Spinal cord (tissue), 10 donors: ENCODE results near the gene BAMBI. TPM values are rescaled to one million over a fixed set of nuclear protein-coding genes. Genes with fewer than 3 reads are reported as not detected.
A peak's percentile ranks its signal among the peaks of the same experiment; 100 is the strongest.
"Not testable (repeated sequence)": the region's sequence is repeated elsewhere in the genome, so short reads cannot be mapped to it uniquely, and the experiment has no call there.

Experiments used
- DNase-seq, 6 donors: peaks; one replicate each; pipeline versions ENCODE4 v3.0.0 to v3.0.0-alpha.2; 2013 to 2015; ENCODE audit warnings: low spot score in 6 of 6, low read depth in 4 of 6
- H3K27ac ChIP-seq: one replicate; pipeline ENCODE4 v1.5.1; 2013; ENCODE audit warnings: low read depth, low read length, control low read depth
- H3K27me3 ChIP-seq: one replicate; pipeline ENCODE4 v1.6.1; 2013; ENCODE audit warnings: low read length; ENCODE audit not compliant: control insufficient read depth, insufficient read depth
- H3K36me3 ChIP-seq: one replicate; pipeline ENCODE4 v1.6.1; 2013; ENCODE audit warnings: low read length; ENCODE audit not compliant: control insufficient read depth, insufficient read depth
- H3K4me1 ChIP-seq: one replicate; pipeline ENCODE4 v1.6.1; 2013; ENCODE audit warnings: low read length; ENCODE audit not compliant: control insufficient read depth, insufficient read depth
- H3K4me3 ChIP-seq: one replicate; pipeline ENCODE4 v1.5.1; 2013; ENCODE audit warnings: low read depth, low read length, control low read depth
- H3K9me3 ChIP-seq: one replicate; pipeline ENCODE4 v1.6.1; 2013; ENCODE audit warnings: low read length; ENCODE audit not compliant: control insufficient read depth, insufficient read depth
- WGBS: methylation state at CpG from one replicate; pipeline ENCODE4 v1.1.5; 2013; ENCODE audit warnings: missing lambda C conversion rate; ENCODE audit not compliant: insufficient coverage; 5-methylcytosine and 5-hydroxymethylcytosine counted together
- polyA plus RNA-seq, 2 donors: library from polyadenylated mRNA; unstranded; fragments of 120-200 nt; gene quantifications; one replicate each; pipeline ENCODE4 v1.2.1, GENCODE V29; 2013; ENCODE audit not compliant: insufficient read length in 2 of 2
- total RNA-seq, 2 donors: library from RNA; depleted of rRNA in 1 of 2; stranded (reverse); fragments of 120-200 nt in 1 of 2; fragments of >200 nt in 1 of 2; gene quantifications; one replicate each; pipeline versions ENCODE4 v1.2.3 to v1.2.4, GENCODE V29; 2013 to 2014
- donor health status: healthy.

BAMBI gene
- total and polyA plus RNA-seq, 4 donors = 15.0 to 47.4 (median 43.6) TPM

GRCh38 chr10:28644647-28645046, 32.7 kb upstream of the BAMBI start:
- Histone ChIP-seq H3K4me1 (no peaks in the 10 kb centered on the region), H3K36me3 (no peaks in the 10 kb centered on the region), H3K9me3 (peaks cover 3% of the 10 kb centered on the region), H3K4me3 (no peak overlapping the region), H3K27me3 (no peaks in the 10 kb centered on the region), H3K27ac (no peak overlapping the region)
- DNase-seq = no peak
- WGBS = 83% methylated on average over 4 of the region's 5 CpGs

GRCh38 chr10:28652106-28652505, 25.2 kb upstream of the BAMBI start:
- Histone ChIP-seq H3K9me3 (peaks cover 3% of the 10 kb centered on the region), H3K4me1 (no peaks in the 10 kb centered on the region), H3K36me3 (no peaks in the 10 kb centered on the region), H3K4me3 (no peak overlapping the region), H3K27me3 (no peaks in the 10 kb centered on the region), H3K27ac (no peak overlapping the region)
- no peak for DNase-seq
- no CpG with 5 or more reads among the region's 2 CpGs for WGBS

GRCh38 chr10:28652703-28653102, 24.6 kb upstream of the BAMBI start:
- Histone ChIP-seq H3K4me1 (no peaks in the 10 kb centered on the region), H3K4me3 (no peak overlapping the region), H3K36me3 (no peaks in the 10 kb centered on the region), H3K27ac (no peak overlapping the region), H3K27me3 (no peaks in the 10 kb centered on the region), H3K9me3 (peaks cover 3% of the 10 kb centered on the region)
- no CpG with 5 or more reads among the region's 5 CpGs for WGBS
- no peak for DNase-seq

DNA sequence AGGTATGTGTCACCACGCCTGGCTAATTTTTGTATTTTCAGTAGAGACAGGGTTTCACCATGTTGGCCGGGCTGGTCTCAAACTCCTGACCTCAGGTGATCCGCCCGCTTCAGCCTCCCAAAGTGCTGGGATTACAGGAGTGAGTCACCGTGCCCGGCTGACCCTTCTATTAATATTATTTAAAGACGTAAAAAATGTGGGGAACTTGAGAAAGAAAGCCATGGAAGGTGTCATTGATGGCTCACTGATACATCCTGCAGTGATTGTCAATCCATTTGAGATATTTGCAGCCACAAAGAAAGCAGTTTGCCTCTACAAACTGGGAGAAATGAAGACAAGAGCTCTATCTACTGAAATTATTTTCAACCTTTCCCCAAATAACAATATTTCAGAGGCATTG, 18.5 kb upstream of the BAMBI start:
- not testable (repeated sequence) for H3K27me3 ChIP-seq, DNase-seq, H3K9me3 ChIP-seq, H3K27ac ChIP-seq, H3K4me1 ChIP-seq, H3K4me3 ChIP-seq, H3K36me3 ChIP-seq
- WGBS = 100% methylated on average over 1 of the region's 7 CpGs

- Histone ChIP-seq H3K36me3 (no peaks in the 10 kb centered on the region), H3K4me1 (peaks cover 3% of the 10 kb centered on the region), H3K4me3 (no peak overlapping the region), H3K9me3 (no peaks in the 10 kb centered on the region), H3K27me3 (peaks cover 5% of the 10 kb centered on the region), H3K27ac (no peak overlapping the region)
- no peak for DNase-seq
- 100% methylated on average over 1 of the region's 3 CpGs for WGBS
Observed at GRCh38 chr10:28661035-28661434, 16.3 kb upstream of the BAMBI start.

- Histone ChIP-seq H3K27ac (no peak overlapping the region), H3K27me3 (peaks cover 26% of the 10 kb centered on the region), H3K36me3 (no peaks in the 10 kb centered on the region), H3K9me3 (no peaks in the 10 kb centered on the region), H3K4me3 (no peak overlapping the region), H3K4me1 (peaks cover 3% of the 10 kb centered on the region)
- WGBS = 0% methylated on average over 2 of the region's 9 CpGs
- peak; percentile 66 to 97 (median 79) for DNase-seq
Observed at GRCh38 chr10:28663576-28664368, 13.5 kb upstream of the BAMBI start.

- Histone ChIP-seq H3K27ac (no peak overlapping the region), H3K4me3 (no peak overlapping the region), H3K36me3 (no peaks in the 10 kb centered on the region), H3K27me3 (peaks cover 31% of the 10 kb centered on the region), H3K4me1 (peaks cover 9% of the 10 kb centered on the region), H3K9me3 (no peaks in the 10 kb centered on the region)
- DNase-seq = no peak
- 60% methylated on average over 3 of the region's 6 CpGs for WGBS
Observed at GRCh38 chr10:28664369-28664740, 13.0 kb upstream of the BAMBI start.

- no peaks in the 10 kb centered on the region for H3K36me3 ChIP-seq
- no peak overlapping the region for H3K4me3 ChIP-seq
- H3K4me1 ChIP-seq = peaks cover 10% of the 10 kb centered on the region
- DNase-seq = no peak
- 100% methylated on average over 4 of the region's 12 CpGs for WGBS
- peaks cover 49% of the 10 kb centered on the region for H3K27me3 ChIP-seq
- no peaks in the 10 kb centered on the region for H3K9me3 ChIP-seq
- no peak overlapping the region for H3K27ac ChIP-seq
Observed at GRCh38 chr10:28666751-28667467, 10.4 kb upstream of the BAMBI start.

DNA sequence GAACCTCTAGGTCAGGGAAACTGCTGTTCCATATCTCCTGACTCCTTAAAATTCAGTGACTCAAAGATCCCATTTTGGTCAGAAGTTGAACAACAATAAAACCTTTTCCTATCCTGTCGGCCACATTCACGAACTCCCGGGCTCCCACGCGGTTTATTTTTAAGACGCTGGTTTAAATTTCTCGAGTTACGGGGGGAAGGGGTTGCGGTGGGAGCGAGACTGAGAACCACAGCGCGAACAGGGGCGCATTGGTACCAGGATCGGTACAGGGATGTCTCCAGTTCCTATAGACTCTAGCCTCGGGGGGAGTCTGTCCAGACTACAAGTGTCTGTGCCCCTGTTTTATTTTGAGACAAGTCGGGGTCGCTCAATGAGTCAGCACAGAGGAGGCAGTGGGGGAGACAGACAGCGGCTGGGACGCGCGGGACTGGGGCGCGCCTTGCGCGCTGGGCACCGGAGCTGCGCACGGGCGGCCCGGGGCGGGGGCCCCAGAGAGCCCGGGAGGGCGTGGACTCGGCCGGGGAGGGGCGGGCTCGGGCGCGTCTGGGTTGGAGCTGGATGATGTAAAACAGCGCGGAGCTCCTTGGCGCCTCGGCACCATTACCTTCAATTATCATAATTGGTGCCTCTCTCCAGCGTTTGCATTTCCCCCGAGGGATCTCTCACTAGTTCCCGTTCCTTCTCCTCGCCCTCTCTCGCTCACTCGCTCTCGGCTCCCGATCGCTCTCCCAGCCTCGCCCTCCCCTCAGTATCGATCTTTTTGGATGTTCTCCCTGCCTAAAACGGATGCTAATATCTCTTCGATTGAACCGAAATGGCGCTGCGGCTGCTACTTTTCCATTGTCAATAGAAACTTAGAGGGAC, 8.7 kb upstream of the BAMBI start:
- Histone ChIP-seq H3K27me3 (peaks cover 56% of the 10 kb centered on the region), H3K4me3 (peak overlapping the region; percentile 54), H3K27ac (no peak overlapping the region), H3K4me1 (peaks cover 10% of the 10 kb centered on the region), H3K9me3 (no peaks in the 10 kb centered on the region), H3K36me3 (no peaks in the 10 kb centered on the region)
- 2% methylated on average over 55 of the region's 59 CpGs for WGBS
- peak in 2 of 6 donors; percentile 57 to 79 for DNase-seq
